ENCODE measurements around the gene LLGL2. TPM values are rescaled to one million over a fixed set of nuclear protein-coding genes. Genes with fewer than 3 reads are reported as not detected.

Gene LLGL2
- total RNA-seq, 2 experiments from 2014 or later = 12.6 to 21.6 TPM

- Histone ChIP-seq H4K20me1 (ENCODE audit: insufficient read depth, low read length) (peaks cover 8% of the 10 kb centered on the region; the same call in 1 of the 2 replicates), H3K9me3 (ENCODE audit: low read length) (no peaks in the 10 kb centered on the region), H3K4me3 (ENCODE audit: low read depth, low read length, poor library complexity, severe bottlenecking) (no peak overlapping the region), H3K4me1 (ENCODE audit: insufficient read depth, low read length, poor library complexity, severe bottlenecking) (peaks cover 37% of the 10 kb centered on the region), H3K4me2 (ENCODE audit: low read length) (no peak overlapping the region), H2AFZ (ENCODE audit: low read length) (no peak overlapping the region), H3K27ac (ENCODE audit: low read depth, low read length, poor library complexity, severe bottlenecking) (no peak overlapping the region), H3K79me2 (ENCODE audit: insufficient read depth, low read depth, low read length) (peaks cover 4% of the 10 kb centered on the region; the same call in 1 of the 2 replicates), H3K36me3 (ENCODE audit: insufficient read depth, low read length) (peaks cover 41% of the 10 kb centered on the region), H3K9me2 (ENCODE audit: insufficient read depth, low read length) (no peaks in the 10 kb centered on the region)
- intact Hi-C loops (cut with micrococcal nuclease; ENCODE audit: unreplicated experiment) = no loop called here
- CTCF ChIA-PET (ENCODE audit: unreplicated experiment) = no interaction called here
- POLR2A ChIA-PET = interaction anchor here (0.7 to 1.1 kb wide), 2 partner anchors 13 to 89 kb away, joined by 3 read pairs; no protein-coding TSS in a partner anchor
- DNase-seq (ENCODE audit: low spot score) = no peak
- no peak for TF ChIP-seq CTCF (conservative IDR thresholded peaks at IDR 0.05; ENCODE audit: low read length)
- no peak for TF ChIP-seq EZH2phosphoT487 (IDR thresholded peaks at IDR 0.05; ENCODE audit: borderline replicate concordance, low read depth, low read length)
- no TSS peak for BruUV-seq (replicated peaks)
Measured at GRCh38 chr17:75521951-75522727, 3.4 kb upstream of the LLGL2 start.

- POLR2A ChIA-PET = no interaction called here
- H3K4me2 ChIP-seq (ENCODE audit: low read length) = no peak overlapping the region
- intact Hi-C loops (cut with micrococcal nuclease; ENCODE audit: unreplicated experiment) = loop anchor here (2.0 kb wide), 4 partner anchors 47 to 253 kb away; partner anchors contain the start of gene MIF4GD
- H3K27ac ChIP-seq (ENCODE audit: low read depth, low read length, poor library complexity, severe bottlenecking) = no peak overlapping the region
- CTCF ChIA-PET (ENCODE audit: unreplicated experiment) = interaction anchor here (0.6 kb wide), 1 partner anchor 774 kb away, joined by 3 read pairs; no protein-coding TSS in a partner anchor
- no peak for DNase-seq (ENCODE audit: low spot score)
- no peaks in the 10 kb centered on the region for H3K9me3 ChIP-seq (ENCODE audit: low read length)
- H3K79me2 ChIP-seq (ENCODE audit: insufficient read depth, low read depth, low read length) = no peaks in the 10 kb centered on the region
- H3K9me2 ChIP-seq (ENCODE audit: insufficient read depth, low read length) = no peaks in the 10 kb centered on the region
- no peak for TF ChIP-seq EZH2phosphoT487 (IDR thresholded peaks at IDR 0.05; ENCODE audit: borderline replicate concordance, low read depth, low read length)
- no peak for TF ChIP-seq CTCF (conservative IDR thresholded peaks at IDR 0.05; ENCODE audit: low read length)
- H4K20me1 ChIP-seq (ENCODE audit: insufficient read depth, low read length) = no peaks in the 10 kb centered on the region
- no peak overlapping the region for H2AFZ ChIP-seq (ENCODE audit: low read length)
- peaks cover 36% of the 10 kb centered on the region for H3K36me3 ChIP-seq (ENCODE audit: insufficient read depth, low read length)
- no peak overlapping the region for H3K4me3 ChIP-seq (ENCODE audit: low read depth, low read length, poor library complexity, severe bottlenecking)
- H3K4me1 ChIP-seq (ENCODE audit: insufficient read depth, low read length, poor library complexity, severe bottlenecking) = peaks cover 22% of the 10 kb centered on the region
- no TSS peak for BruUV-seq (replicated peaks)
Measured at GRCh38 chr17:75523647-75524046, 1.9 kb upstream of the LLGL2 start.
